NB4 (cell line): ENCODE data around the gene NTHL1.

Experiments
- DNase-seq: peaks from one replicate; pipeline ENCODE4 v3.0.0; 2010; ENCODE audit warnings: low read depth
- H3K4me3 ChIP-seq: one replicate; pipeline ENCODE4 v1.5.1; 2011; ENCODE audit warnings: mild to moderate bottlenecking, low read depth, low read length, moderate library complexity
- CTCF ChIP-seq: IDR thresholded peaks from one replicate; pipeline ENCODE4 v1.5.1; 2012; ENCODE audit warnings: low read depth, low read length
- MAX ChIP-seq: IDR thresholded peaks from 2 replicates; pipeline ENCODE4 v1.6.1; 2011; ENCODE audit warnings: low read depth, low read length
- MYC ChIP-seq: IDR thresholded peaks from 2 replicates; pipeline ENCODE4 v1.6.1; 2011; ENCODE audit warnings: low read depth, low read length
- POLR2A ChIP-seq: IDR thresholded peaks from 2 replicates; pipeline ENCODE4 v1.6.1; 2011; ENCODE audit warnings: mild to moderate bottlenecking; ENCODE audit not compliant: insufficient read length; ENCODE audit errors: extremely low read depth

NTHL1 gene

GRCh38 chr16:2045965-2046892 is 1.4 kb downstream of the NTHL1 start:
- H3K4me3 ChIP-seq = peak overlapping the region; percentile 80
- TF ChIP-seq MAX (no peak), CTCF (no peak), MYC (no peak), POLR2A (no peak)
- no peak for DNase-seq

- TF ChIP-seq MYC = no peak
- TF ChIP-seq MAX = no peak
- no peak for TF ChIP-seq CTCF
- no peak for TF ChIP-seq POLR2A
- no peak for DNase-seq
- H3K4me3 ChIP-seq = no peak overlapping the region
Measured at GRCh38 chr16:2044541-2044940, 3.1 kb downstream of the NTHL1 start.

- no peak for TF ChIP-seq MYC
- no peak for TF ChIP-seq POLR2A
- TF ChIP-seq MAX = no peak
- TF ChIP-seq CTCF = no peak
- no peak for DNase-seq
- no peak overlapping the region for H3K4me3 ChIP-seq
Measured at GRCh38 chr16:2043667-2044451, 3.8 kb downstream of the NTHL1 start.

- no peak for TF ChIP-seq MAX
- no peak for TF ChIP-seq POLR2A
- no peak for TF ChIP-seq CTCF
- TF ChIP-seq MYC = no peak
- H3K4me3 ChIP-seq = no peak overlapping the region
- no peak for DNase-seq
Measured at GRCh38 chr16:2042986-2043666, 4.5 kb downstream of the NTHL1 start.

GRCh38 chr16:2042171-2042985 is 5.3 kb downstream of the NTHL1 start:
- no peak overlapping the region for H3K4me3 ChIP-seq
- TF ChIP-seq POLR2A (no peak), MAX (no peak), CTCF (no peak), MYC (no peak)
- no peak for DNase-seq
